ENCODE measurements around the gene SLC1A1. TPM values are rescaled to one million over a fixed set of nuclear protein-coding genes. Genes with fewer than 3 reads are reported as not detected.

SLC1A1 gene
- total RNA-seq, 1 experiment from 2014 or later, result 2.9 TPM

DNA sequence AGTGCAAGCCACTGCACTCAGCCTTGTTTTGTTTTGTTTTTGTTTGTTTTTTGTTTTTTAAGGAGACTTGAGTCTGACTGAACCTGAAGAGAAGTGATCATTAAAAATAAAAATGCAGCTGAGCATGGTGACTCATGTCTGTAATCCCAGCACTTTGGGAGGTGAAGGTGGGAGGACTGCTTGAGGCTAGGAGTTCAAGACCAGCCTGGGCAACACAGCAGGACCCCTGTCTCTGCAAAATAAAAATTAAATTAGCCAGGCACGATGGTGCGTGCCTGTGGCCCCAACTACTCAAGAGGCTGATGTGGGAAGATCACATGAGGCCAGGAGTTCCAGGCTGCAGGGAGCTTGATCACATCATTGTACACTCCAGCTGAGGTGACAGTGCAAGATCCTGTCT is 6.2 kb downstream of the SLC1A1 start:
- H3K4me2 ChIP-seq, result no peak overlapping the region
- 0 out of 2 replicates have a peak, but pooled peaks cover 4% of the 10 kb centered on the region for H3K4me1 ChIP-seq (replicated peaks; ENCODE audit: insufficient read depth)
- no peak for TF ChIP-seq CTCF (conservative IDR thresholded peaks at IDR 0.05)
- no peak for TF ChIP-seq EZH2 (IDR thresholded peaks at IDR 0.05; ENCODE audit: low read depth)
- H3F3A ChIP-seq (ENCODE audit: insufficient read depth, low read depth), result no peaks in the 10 kb centered on the region; the same call in 1 of the 2 replicates
- no TSS peak for BruUV-seq (replicated peaks)
- ChIA-PET POLR2A (ENCODE audit: unreplicated experiment) (no interaction called here), CTCF (interaction anchor here (0.6 kb wide), 1 partner anchor 676 kb away, joined by 4 read pairs; no protein-coding TSS in a partner anchor)
- H3K9me2 ChIP-seq (ENCODE audit: insufficient read depth), result no peaks in the 10 kb centered on the region
- no peaks in the 10 kb centered on the region for H3K9me3 ChIP-seq (ENCODE audit: insufficient read depth, low read depth)
- no peaks in the 10 kb centered on the region for H3K27me3 ChIP-seq (ENCODE audit: insufficient read depth, low read depth)
- no peaks in the 10 kb centered on the region for H4K20me1 ChIP-seq (ENCODE audit: insufficient read depth)
- DNase-seq, result no peak
- intact Hi-C loops (cut with micrococcal nuclease; ENCODE audit: unreplicated experiment), result no loop called here
- no peak overlapping the region for H3K27ac ChIP-seq
- H2AFZ ChIP-seq, result no peak overlapping the region
- H3K36me3 ChIP-seq (ENCODE audit: low read depth), result no peaks in the 10 kb centered on the region
- H3K4me3 ChIP-seq, result no peak overlapping the region
- no peaks in the 10 kb centered on the region for H3K79me2 ChIP-seq (ENCODE audit: low read depth)

DNA sequence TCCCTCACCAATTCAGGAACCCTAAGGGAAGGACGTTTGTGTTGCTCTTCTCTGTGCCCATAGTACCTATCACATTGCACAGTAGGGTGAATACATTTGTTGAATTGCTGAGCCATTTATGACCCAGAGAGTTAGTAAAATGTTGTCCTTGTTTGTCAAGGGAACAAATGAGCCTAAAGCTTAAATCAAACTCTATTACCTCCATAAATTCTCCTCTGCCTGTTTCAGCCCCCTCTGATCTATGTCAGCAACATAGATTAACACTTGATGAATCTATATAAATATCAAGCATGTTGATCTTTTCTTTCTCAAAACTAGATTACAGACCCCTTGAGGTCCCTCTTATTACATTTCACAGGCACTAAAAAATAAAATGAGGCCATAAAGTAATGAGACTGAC is 7.1 kb downstream of the SLC1A1 start:
- Histone ChIP-seq H3K4me3 (no peak overlapping the region), H3K9me3 (ENCODE audit: insufficient read depth, low read depth) (no peaks in the 10 kb centered on the region), H3K79me2 (ENCODE audit: low read depth) (no peaks in the 10 kb centered on the region), H3K4me1 (replicated peaks; ENCODE audit: insufficient read depth) (no peaks in the 10 kb centered on the region), H2AFZ (no peak overlapping the region), H3F3A (ENCODE audit: insufficient read depth, low read depth) (no peaks in the 10 kb centered on the region), H4K20me1 (ENCODE audit: insufficient read depth) (no peaks in the 10 kb centered on the region), H3K4me2 (no peak overlapping the region), H3K27ac (no peak overlapping the region), H3K27me3 (ENCODE audit: insufficient read depth, low read depth) (no peaks in the 10 kb centered on the region), H3K36me3 (ENCODE audit: low read depth) (no peaks in the 10 kb centered on the region), H3K9me2 (ENCODE audit: insufficient read depth) (no peaks in the 10 kb centered on the region)
- no peak for DNase-seq
- ChIA-PET CTCF (no interaction called here), POLR2A (ENCODE audit: unreplicated experiment) (no interaction called here)
- intact Hi-C loops (cut with micrococcal nuclease; ENCODE audit: unreplicated experiment), result no loop called here
- TF ChIP-seq EZH2 (IDR thresholded peaks at IDR 0.05; ENCODE audit: low read depth) (no peak), CTCF (conservative IDR thresholded peaks at IDR 0.05) (no peak)
- BruUV-seq (replicated peaks), result no TSS peak

DNA sequence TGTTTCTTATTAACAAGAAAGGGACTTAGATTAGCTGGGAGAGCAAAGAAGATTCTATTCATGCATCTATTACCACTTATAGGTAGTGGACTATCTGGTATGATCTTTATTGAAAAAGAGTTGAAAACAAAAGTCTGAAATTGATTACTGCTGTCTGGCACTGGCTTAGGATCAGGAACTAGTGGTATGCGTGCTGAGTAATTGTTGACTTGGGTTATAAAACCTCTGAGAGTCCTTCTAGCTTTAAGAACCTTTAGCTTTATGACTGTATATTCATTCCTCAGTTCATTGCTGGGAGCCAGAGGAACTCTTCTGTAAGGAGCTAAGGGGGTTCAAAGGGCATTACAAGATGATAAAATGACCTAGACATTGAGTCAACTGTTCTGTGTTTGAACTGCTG is 7.6 kb downstream of the SLC1A1 start:
- ChIA-PET CTCF (no interaction called here), POLR2A (ENCODE audit: unreplicated experiment) (no interaction called here)
- Histone ChIP-seq H3F3A (ENCODE audit: insufficient read depth, low read depth) (no peaks in the 10 kb centered on the region), H3K27me3 (ENCODE audit: insufficient read depth, low read depth) (no peaks in the 10 kb centered on the region), H2AFZ (no peak overlapping the region), H3K9me2 (ENCODE audit: insufficient read depth) (no peaks in the 10 kb centered on the region), H3K4me2 (no peak overlapping the region), H4K20me1 (ENCODE audit: insufficient read depth) (no peaks in the 10 kb centered on the region), H3K4me3 (no peak overlapping the region), H3K9me3 (ENCODE audit: insufficient read depth, low read depth) (no peaks in the 10 kb centered on the region), H3K4me1 (replicated peaks; ENCODE audit: insufficient read depth) (no peaks in the 10 kb centered on the region), H3K27ac (no peak overlapping the region), H3K79me2 (ENCODE audit: low read depth) (no peaks in the 10 kb centered on the region), H3K36me3 (ENCODE audit: low read depth) (no peaks in the 10 kb centered on the region)
- no peak for TF ChIP-seq CTCF (conservative IDR thresholded peaks at IDR 0.05)
- BruUV-seq (replicated peaks), result no TSS peak
- intact Hi-C loops (cut with micrococcal nuclease; ENCODE audit: unreplicated experiment), result no loop called here
- DNase-seq, result no peak
